DND-41 (cell line): ENCODE results near the gene CD300LD.
"Not testable (repeated sequence)": the region's sequence is repeated elsewhere in the genome, so short reads cannot be mapped to it uniquely, and the experiment has no call there.

Source experiments
- ATAC-seq: fragments of 200-7000 bp; cut with Tn5 transposase; 3 replicates; pipeline ENCODE4 v1.9.1; 2021; ENCODE audit warnings: low read depth; ENCODE audit not compliant: insufficient read depth
- DNase-seq: peaks from one replicate; pipeline ENCODE4 v3.0.0-alpha.2; 2020
- H2AFZ ChIP-seq: 2 replicates; pipeline ENCODE4 v1.6.0; 2012; ENCODE audit warnings: low read depth, low read length
- H3K27ac ChIP-seq: 2 replicates; pipeline ENCODE4 v1.5.1; 2012; ENCODE audit warnings: low read length, inconsistent platforms
- H3K27me3 ChIP-seq: fragments of 200-600 bp; sonication (generic); 2 replicates; pipeline ENCODE4 v1.6.0; 2012; ENCODE audit warnings: low read length, mild to moderate bottlenecking, inconsistent platforms; ENCODE audit not compliant: insufficient read depth, poor library complexity
- H3K36me3 ChIP-seq: 2 replicates; pipeline ENCODE4 v1.5.1; 2012; ENCODE audit warnings: low read length, inconsistent platforms; ENCODE audit not compliant: insufficient read depth
- H3K4me1 ChIP-seq: 2 replicates; pipeline ENCODE4 v1.5.1; 2012; ENCODE audit warnings: mild to moderate bottlenecking, low read length; ENCODE audit not compliant: insufficient read depth
- H3K4me2 ChIP-seq: 2 replicates; pipeline ENCODE4 v1.6.0; 2012; ENCODE audit warnings: mild to moderate bottlenecking, moderate library complexity, low read length, inconsistent platforms; ENCODE audit not compliant: insufficient read depth
- H3K4me3 ChIP-seq, 2 experiments: fragments of 200-600 bp in 1 of 2; shearing (Covaris generic) in 1 of 2; 2 replicates each; pipeline ENCODE4 v1.5.1; 2012 to 2016; ENCODE audit warnings: inconsistent platforms in 2 of 2, low read length in 2 of 2, mild to moderate bottlenecking in 2 of 2, low read depth in 1 of 2, moderate library complexity in 1 of 2
- H3K79me2 ChIP-seq: 2 replicates; pipeline ENCODE4 v1.6.0; 2012; ENCODE audit warnings: low read length, inconsistent platforms; ENCODE audit not compliant: insufficient read depth
- H3K9ac ChIP-seq: 2 replicates; pipeline ENCODE4 v1.6.0; 2012; ENCODE audit warnings: low read depth, mild to moderate bottlenecking, inconsistent platforms, low read length, moderate library complexity
- H3K9me3 ChIP-seq: 2 replicates; pipeline ENCODE4 v1.5.1; 2012; ENCODE audit warnings: low read length, moderate library complexity, mild to moderate bottlenecking, inconsistent platforms; ENCODE audit not compliant: insufficient read depth, severe bottlenecking
- H4K20me1 ChIP-seq: 2 replicates; pipeline ENCODE4 v1.6.0; 2012; ENCODE audit warnings: low read length; ENCODE audit not compliant: insufficient read depth
- EZH2 ChIP-seq: IDR thresholded peaks from 3 replicates; pipeline ENCODE4 v1.6.1; 2012; ENCODE audit warnings: borderline replicate concordance, low read depth, mild to moderate bottlenecking, moderate library complexity, low read length, inconsistent platforms; ENCODE audit not compliant: severe bottlenecking
- TF ChIP-seq, protein P1 (sequence below): IDR thresholded peaks from 2 replicates; pipeline ENCODE4 v1.5.1; 2012; ENCODE audit warnings: borderline replicate concordance, low read length, moderate library complexity, mild to moderate bottlenecking; ENCODE audit not compliant: poor library complexity, severe bottlenecking; ENCODE audit errors: extremely low read depth

Gene CD300LD

DNA sequence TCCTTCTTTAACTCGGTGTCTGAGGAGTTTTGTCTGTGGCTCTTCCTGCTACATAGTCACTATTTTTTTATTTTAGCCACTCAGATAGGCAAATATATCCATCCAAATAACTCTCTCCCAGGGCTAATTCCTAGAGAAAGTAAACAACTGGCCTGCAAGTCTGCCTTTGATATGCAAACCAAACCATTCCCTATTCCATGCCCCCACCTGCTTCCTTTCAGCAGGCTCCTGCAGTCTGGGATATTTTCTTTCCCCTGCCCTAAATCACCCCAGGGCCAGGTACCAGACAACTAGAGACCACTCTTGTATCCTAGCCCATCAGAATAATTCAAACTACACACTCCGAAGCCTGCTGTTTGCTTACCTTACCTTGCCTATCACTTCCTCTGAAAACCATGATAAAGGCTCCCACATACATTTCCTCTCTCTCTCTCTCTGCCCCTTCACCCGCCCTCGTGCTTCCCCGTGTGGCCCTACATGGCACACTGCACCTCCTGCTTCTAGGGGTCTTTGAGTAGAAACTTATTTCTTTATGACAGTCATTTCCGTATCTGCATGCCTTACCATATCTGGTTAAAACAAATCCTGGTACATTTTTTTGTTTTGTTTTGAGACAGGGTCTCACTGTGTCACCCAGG is 33.1 kb downstream of the CD300LD start:
- ATAC-seq: no peak
- H3K4me3 ChIP-seq: no peak overlapping the region
- TF ChIP-seq EZH2: no peak
- TF ChIP-seq, protein P1, sequence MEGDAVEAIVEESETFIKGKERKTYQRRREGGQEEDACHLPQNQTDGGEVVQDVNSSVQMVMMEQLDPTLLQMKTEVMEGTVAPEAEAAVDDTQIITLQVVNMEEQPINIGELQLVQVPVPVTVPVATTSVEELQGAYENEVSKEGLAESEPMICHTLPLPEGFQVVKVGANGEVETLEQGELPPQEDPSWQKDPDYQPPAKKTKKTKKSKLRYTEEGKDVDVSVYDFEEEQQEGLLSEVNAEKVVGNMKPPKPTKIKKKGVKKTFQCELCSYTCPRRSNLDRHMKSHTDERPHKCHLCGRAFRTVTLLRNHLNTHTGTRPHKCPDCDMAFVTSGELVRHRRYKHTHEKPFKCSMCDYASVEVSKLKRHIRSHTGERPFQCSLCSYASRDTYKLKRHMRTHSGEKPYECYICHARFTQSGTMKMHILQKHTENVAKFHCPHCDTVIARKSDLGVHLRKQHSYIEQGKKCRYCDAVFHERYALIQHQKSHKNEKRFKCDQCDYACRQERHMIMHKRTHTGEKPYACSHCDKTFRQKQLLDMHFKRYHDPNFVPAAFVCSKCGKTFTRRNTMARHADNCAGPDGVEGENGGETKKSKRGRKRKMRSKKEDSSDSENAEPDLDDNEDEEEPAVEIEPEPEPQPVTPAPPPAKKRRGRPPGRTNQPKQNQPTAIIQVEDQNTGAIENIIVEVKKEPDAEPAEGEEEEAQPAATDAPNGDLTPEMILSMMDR: no peak

DNA sequence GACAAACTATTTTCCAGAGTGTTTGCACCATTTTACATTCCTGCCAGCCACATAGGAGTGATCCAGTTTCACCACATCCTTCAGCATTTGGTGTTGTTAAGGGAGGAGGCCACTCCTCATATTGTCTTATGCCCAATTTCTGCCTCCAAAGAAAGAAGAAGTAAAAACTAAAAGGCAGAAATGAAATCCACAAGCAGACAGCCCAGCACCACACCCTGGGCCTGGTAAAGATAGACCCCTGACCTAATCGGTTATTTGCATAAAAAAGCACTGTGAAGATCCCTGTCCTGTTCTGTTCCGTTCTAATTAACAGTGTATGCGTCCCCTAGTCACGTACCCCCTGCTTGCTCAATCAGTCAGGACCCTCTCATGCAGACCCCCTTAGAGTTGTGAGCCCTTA is 33.7 kb downstream of the CD300LD start:
- not testable (repeated sequence) for H2AFZ ChIP-seq, H3K36me3 ChIP-seq, H3K4me2 ChIP-seq, DNase-seq, H3K4me1 ChIP-seq, H3K27me3 ChIP-seq, H3K4me3 ChIP-seq, H3K27ac ChIP-seq, H3K9ac ChIP-seq, H3K79me2 ChIP-seq, H3K9me3 ChIP-seq, H4K20me1 ChIP-seq, ATAC-seq

More for the DNA sequence above, 33.1 kb downstream of the CD300LD start:
- no peak overlapping the region for H3K9ac ChIP-seq
- no peak overlapping the region for H3K27ac ChIP-seq
- H4K20me1 ChIP-seq: no peaks in the 10 kb centered on the region
- no peak overlapping the region for H3K4me2 ChIP-seq
- no peak for DNase-seq
- no peaks in the 10 kb centered on the region for H3K36me3 ChIP-seq
- no peaks in the 10 kb centered on the region for H3K9me3 ChIP-seq
- no peak overlapping the region for H2AFZ ChIP-seq
- peaks cover 7% of the 10 kb centered on the region for H3K27me3 ChIP-seq
- no peaks in the 10 kb centered on the region for H3K4me1 ChIP-seq
- H3K79me2 ChIP-seq: no peaks in the 10 kb centered on the region

DNA sequence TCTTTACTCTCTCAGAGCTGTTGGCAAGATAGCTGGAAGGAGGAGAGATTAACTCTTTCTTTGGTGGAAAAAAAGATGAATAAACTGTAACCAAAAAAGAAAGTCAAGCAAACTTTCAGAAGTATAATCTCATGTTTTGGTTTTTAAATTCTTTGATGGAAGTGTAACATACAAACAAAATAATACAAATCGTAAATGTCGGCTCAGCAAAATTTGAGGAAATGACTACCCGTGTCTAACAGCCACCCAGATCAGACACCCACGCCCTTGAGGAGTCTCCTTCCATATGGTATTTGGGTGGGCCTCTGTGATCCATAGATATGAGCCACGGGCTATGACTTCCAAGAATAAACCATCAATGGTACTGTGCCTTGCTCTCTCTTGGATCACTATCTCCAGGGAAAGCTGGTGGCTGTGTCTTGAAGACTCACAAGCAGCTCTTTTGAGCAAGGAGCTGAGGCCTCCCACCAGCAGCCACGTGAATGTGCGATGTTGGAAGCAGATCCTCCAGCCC is 36.6 kb downstream of the CD300LD start:
- Histone ChIP-seq H2AFZ (no peak overlapping the region), H3K27ac (no peak overlapping the region), H3K9ac (no peak overlapping the region), H3K4me2 (no peak overlapping the region), H3K4me1 (no peaks in the 10 kb centered on the region), H4K20me1 (no peaks in the 10 kb centered on the region; the same call in 1 of the 2 replicates), H3K79me2 (no peaks in the 10 kb centered on the region), H3K4me3 (no peak overlapping the region), H3K36me3 (no peaks in the 10 kb centered on the region), H3K27me3 (peaks cover 9% of the 10 kb centered on the region), H3K9me3 (no peaks in the 10 kb centered on the region)
- ATAC-seq: no peak
- DNase-seq: no peak
- no peak for TF ChIP-seq EZH2
- TF ChIP-seq, protein P1: no peak

DNA sequence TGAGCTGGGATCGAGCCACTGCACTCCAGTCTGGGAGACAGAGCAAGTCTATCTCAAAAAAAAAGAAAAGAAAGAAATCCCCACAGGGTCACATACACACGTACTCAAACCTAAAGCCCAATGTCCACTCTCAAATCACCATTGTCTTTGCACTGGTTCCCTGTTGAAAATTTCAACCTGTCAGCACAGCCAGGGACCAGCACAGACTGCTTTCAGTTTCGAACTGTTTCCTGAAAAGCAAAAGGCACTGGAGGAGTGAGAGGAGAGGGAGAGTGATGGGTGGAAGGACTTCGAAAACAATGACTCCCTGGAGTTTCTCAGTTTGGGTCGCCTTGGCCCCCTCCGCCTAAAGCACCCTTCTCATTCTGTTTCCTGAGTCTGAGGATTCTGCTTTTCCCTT is 37.2 kb downstream of the CD300LD start:
- no peak overlapping the region for H3K4me3 ChIP-seq
- H3K9ac ChIP-seq: no peak overlapping the region
- no peaks in the 10 kb centered on the region for H3K79me2 ChIP-seq
- H3K27me3 ChIP-seq: peaks cover 9% of the 10 kb centered on the region
- no peak overlapping the region for H3K4me2 ChIP-seq
- no peaks in the 10 kb centered on the region for H3K4me1 ChIP-seq
- H4K20me1 ChIP-seq: no peaks in the 10 kb centered on the region; the same call in 1 of the 2 replicates
- DNase-seq (no peak), ATAC-seq (no peak)
- no peak overlapping the region for H3K27ac ChIP-seq
- H3K36me3 ChIP-seq: no peaks in the 10 kb centered on the region
- no peak overlapping the region for H2AFZ ChIP-seq
- TF ChIP-seq, protein P1: no peak
- no peak for TF ChIP-seq EZH2
- no peaks in the 10 kb centered on the region for H3K9me3 ChIP-seq
